HepG2 (cell line): ENCODE results near the gene SPATA13. TPM values are rescaled to one million over a fixed set of nuclear protein-coding genes. Genes with fewer than 3 reads are reported as not detected.

Source experiments
- ARHGAP35 ChIP-seq: sonication (generic); formaldehyde crosslinking; IDR thresholded peaks from 2 replicates; pipeline ENCODE4 v1.9.0; 2022; ENCODE audit warnings: mild to moderate bottlenecking, inconsistent platforms, moderate library complexity, missing genetic modification reagents, borderline replicate concordance
- CAMTA2 ChIP-seq: sonication (generic); formaldehyde crosslinking; IDR thresholded peaks from 2 replicates; pipeline ENCODE4 v1.4.0; 2020; ENCODE audit warnings: mild to moderate bottlenecking, missing genetic modification reagents, borderline replicate concordance
- ELF4 ChIP-seq: sonication (generic); formaldehyde crosslinking; IDR thresholded peaks from 2 replicates; pipeline ENCODE4 v1.5.0; 2020; ENCODE audit warnings: missing genetic modification reagents, mild to moderate bottlenecking, moderate library complexity, borderline replicate concordance
- FOXO4 ChIP-seq: sonication (generic); formaldehyde crosslinking; conservative IDR thresholded peaks from 2 replicates; pipeline ENCODE4 v1.8.1; 2023; ENCODE audit warnings: missing genetic modification reagents
- GFI1 ChIP-seq: sonication (generic); formaldehyde crosslinking; IDR thresholded peaks from 2 replicates; pipeline ENCODE4 v1.5.0; 2020; ENCODE audit warnings: missing genetic modification reagents, mild to moderate bottlenecking, borderline replicate concordance
- JDP2 ChIP-seq: sonication (generic); formaldehyde crosslinking; IDR thresholded peaks from 2 replicates; pipeline ENCODE4 v1.8.1; 2022; ENCODE audit warnings: missing genetic modification reagents, borderline replicate concordance
- MBD4 ChIP-seq: IDR thresholded peaks from 2 replicates; pipeline ENCODE4 v1.6.1; 2012; ENCODE audit warnings: low read length, inconsistent platforms, borderline replicate concordance
- NR1H2 ChIP-seq: sonication (generic); formaldehyde crosslinking; IDR thresholded peaks from 2 replicates; pipeline ENCODE4 v1.8.1; 2022; ENCODE audit warnings: low read depth, missing genetic modification reagents, borderline replicate concordance
- PCBP1 ChIP-seq: fragments of 200-400 bp; formaldehyde crosslinking; IDR thresholded peaks from 2 replicates; pipeline ENCODE4 v1.6.1; 2017; ENCODE audit warnings: mild to moderate bottlenecking, low read depth, low read length, borderline replicate concordance
- SAFB2 ChIP-seq: sonication (generic); formaldehyde crosslinking; IDR thresholded peaks from 2 replicates; pipeline ENCODE4 v1.5.1; 2020; ENCODE audit warnings: missing genetic modification reagents, low read depth, mild to moderate bottlenecking, borderline replicate concordance
- SATB2 ChIP-seq: sonication (generic); formaldehyde crosslinking; IDR thresholded peaks from 2 replicates; pipeline ENCODE4 v1.5.0; 2020; ENCODE audit warnings: missing genetic modification reagents
- SKIL ChIP-seq: sonication (generic); formaldehyde crosslinking; IDR thresholded peaks from 2 replicates; pipeline ENCODE4 v1.8.0; 2022; ENCODE audit warnings: missing genetic modification reagents, mild to moderate bottlenecking, moderate library complexity, borderline replicate concordance
- SRY ChIP-seq: sonication (generic); formaldehyde crosslinking; IDR thresholded peaks from 2 replicates; pipeline ENCODE4 v1.8.0; 2022; ENCODE audit warnings: mild to moderate bottlenecking, missing genetic modification reagents
- ZMAT5 ChIP-seq: sonication (generic); formaldehyde crosslinking; IDR thresholded peaks from 2 replicates; pipeline ENCODE4 v1.5.0; 2020; ENCODE audit warnings: mild to moderate bottlenecking, low read depth, missing genetic modification reagents, borderline replicate concordance
- ZNF160 ChIP-seq: sonication (generic); formaldehyde crosslinking; IDR thresholded peaks from 2 replicates; pipeline ENCODE4 v1.8.0; 2022; ENCODE audit warnings: mild to moderate bottlenecking, inconsistent platforms, missing genetic modification reagents
- ZNF256 ChIP-seq: sonication (generic); formaldehyde crosslinking; conservative IDR thresholded peaks from 2 replicates; pipeline ENCODE4 v1.4.0; 2020; ENCODE audit warnings: missing genetic modification reagents
- ZNF501 ChIP-seq: sonication (generic); formaldehyde crosslinking; IDR thresholded peaks from 2 replicates; pipeline ENCODE4 v1.5.1; 2020; ENCODE audit warnings: mild to moderate bottlenecking, moderate library complexity, missing genetic modification reagents
- ZNF574 ChIP-seq: sonication (generic); formaldehyde crosslinking; IDR thresholded peaks from 2 replicates; pipeline ENCODE4 v1.4.0; 2020; ENCODE audit warnings: missing genetic modification reagents
- ZNF704 ChIP-seq: sonication (generic); formaldehyde crosslinking; IDR thresholded peaks from 2 replicates; pipeline ENCODE4 v1.8.1; 2023; ENCODE audit warnings: mild to moderate bottlenecking, inconsistent platforms, moderate library complexity, missing genetic modification reagents, borderline replicate concordance
- ZNF768 ChIP-seq: sonication (generic); formaldehyde crosslinking; IDR thresholded peaks from 2 replicates; pipeline ENCODE4 v1.4.0; 2020; ENCODE audit warnings: missing genetic modification reagents
- ZSCAN9 ChIP-seq: IDR thresholded peaks from 2 replicates; pipeline ENCODE4 v1.6.1; 2016; ENCODE audit warnings: borderline replicate concordance
- polyA plus RNA-seq, 8 experiments: library from polyadenylated mRNA; depleted of rRNA in 3 of 8; stranded (reverse) in 7 of 8; unstranded in 1 of 8; fragments of >200 nt; fragmentation: Illumina TruSeq in 4 of 8; extraction: Trizol in 4 of 8; gene quantifications; 2 replicates each; pipeline versions ENCODE4 v1.2.1 to v1.2.3, GENCODE V29; 2011 to 2016; ENCODE audit warnings: low read depth in 4 of 8, missing spikeins in 1 of 8, mixed read lengths in 1 of 8; ENCODE audit not compliant: insufficient read depth in 1 of 8
- total RNA-seq, 5 experiments: library from RNA; depleted of rRNA; stranded (reverse); fragments of >200 nt; fragmentation: Illumina TruSeq; extraction: Trizol; gene quantifications; 2 replicates each; pipeline ENCODE4 v1.2.3, GENCODE V29; 2016; ENCODE audit warnings: low read depth in 1 of 5

SPATA13 gene
- total and polyA plus RNA-seq, 2 of the 13 experiments (the other 11 are each of a cell fraction or from before 2014, with no cell fraction given): 11.3 to 14.2 TPM

- TF ChIP-seq ZNF501 (CRISPR knock-in tag) (no peak), PCBP1 (no peak), ZNF704 (CRISPR knock-in tag) (no peak), CAMTA2 (CRISPR knock-in tag) (no peak), ARHGAP35 (CRISPR knock-in tag) (no peak), FOXO4 (CRISPR knock-in tag) (no peak), SATB2 (CRISPR knock-in tag) (no peak), NR1H2 (CRISPR knock-in tag) (no peak), ZNF160 (CRISPR knock-in tag) (no peak), SRY (CRISPR knock-in tag) (no peak), ZNF256 (no peak), JDP2 (CRISPR knock-in tag) (no peak), SKIL (CRISPR knock-in tag) (0 out of 2 replicates have a peak, but pooled peaks have one; percentile 17), ZNF574 (CRISPR knock-in tag) (peak; percentile 50; the same call in 1 of the 2 replicates), ZSCAN9 (CRISPR knock-in tag) (no peak), ZNF768 (CRISPR knock-in tag) (no peak; the same call in 1 of the 2 replicates), ELF4 (CRISPR knock-in tag) (no peak), SAFB2 (no peak), MBD4 (no peak), GFI1 (CRISPR knock-in tag) (peak; percentile 15; the same call in 1 of the 2 replicates), ZMAT5 (CRISPR knock-in tag) (no peak)
These were observed 111.3 kb downstream of the SPATA13 start (continued) for GRCh38 chr13:24271601-24272451.
